KOPT-K1 (cell line): ENCODE results near the gene PTPRE.
"Not testable (repeated sequence)": the region's sequence is repeated elsewhere in the genome, so short reads cannot be mapped to it uniquely, and the experiment has no call there.

Experiments
- H3K27ac ChIP-seq: fragments of 200-600 bp; sonication (generic); 2 replicates; pipeline ENCODE4 v1.5.1; 2016; ENCODE audit warnings: antibody characterized with exemption, mild to moderate bottlenecking, low read depth, low read length; ENCODE audit not compliant: poor library complexity, severe bottlenecking
- H3K36me3 ChIP-seq: fragments of 200-600 bp; sonication (generic); 2 replicates; pipeline ENCODE4 v1.5.1; 2017; ENCODE audit warnings: antibody characterized with exemption, mild to moderate bottlenecking, low read length, moderate library complexity; ENCODE audit not compliant: insufficient read depth
- H3K9me3 ChIP-seq: fragments of 200-600 bp; sonication (generic); 2 replicates; pipeline ENCODE4 v1.5.1; 2017; ENCODE audit warnings: antibody characterized with exemption, low read length, mild to moderate bottlenecking; ENCODE audit not compliant: insufficient read depth, poor library complexity, severe bottlenecking

The PTPRE gene

GRCh38 chr10:128086003-128086863 lies 179.3 kb downstream of the PTPRE start:
- no peaks in the 10 kb centered on the region; the same call in 1 of the 2 replicates for H3K36me3 ChIP-seq
- no peak overlapping the region for H3K27ac ChIP-seq
- no peaks in the 10 kb centered on the region for H3K9me3 ChIP-seq

DNA sequence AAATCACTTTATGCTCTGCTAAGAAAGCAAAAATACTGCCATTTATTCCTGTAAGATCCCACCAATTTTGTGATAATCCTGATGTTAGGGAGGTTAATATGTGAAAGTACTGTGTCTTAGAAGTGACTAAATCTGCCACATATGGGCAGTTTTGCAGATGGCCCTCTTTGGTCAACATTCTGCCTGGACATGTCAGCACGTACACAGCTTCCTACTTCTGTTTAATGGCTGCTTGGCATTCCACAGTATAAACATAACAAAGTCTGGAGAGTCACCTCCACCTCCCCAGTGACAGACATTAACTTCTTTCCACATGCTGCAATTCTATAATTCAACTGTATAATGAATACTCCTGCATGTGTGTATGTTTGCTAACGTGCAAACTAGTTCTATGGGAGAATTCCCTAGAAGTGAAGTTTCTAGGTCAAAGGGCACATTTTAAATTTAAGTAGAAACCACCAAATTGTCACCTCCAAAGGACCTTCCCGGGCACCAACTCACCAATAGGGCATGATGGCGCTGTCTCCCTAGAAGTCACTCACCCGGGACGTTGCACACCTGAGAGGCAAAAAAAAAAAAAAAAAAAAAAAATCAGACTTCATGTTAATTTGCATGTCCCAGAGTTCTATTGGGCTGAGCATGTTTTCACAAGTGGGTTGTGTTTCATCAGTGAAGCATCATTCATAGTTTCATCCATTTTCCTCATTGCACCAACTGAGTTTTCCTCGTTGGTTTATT lies 180.4 kb downstream of the PTPRE start:
- H3K36me3 ChIP-seq: no peaks in the 10 kb centered on the region; the same call in 1 of the 2 replicates

DNA sequence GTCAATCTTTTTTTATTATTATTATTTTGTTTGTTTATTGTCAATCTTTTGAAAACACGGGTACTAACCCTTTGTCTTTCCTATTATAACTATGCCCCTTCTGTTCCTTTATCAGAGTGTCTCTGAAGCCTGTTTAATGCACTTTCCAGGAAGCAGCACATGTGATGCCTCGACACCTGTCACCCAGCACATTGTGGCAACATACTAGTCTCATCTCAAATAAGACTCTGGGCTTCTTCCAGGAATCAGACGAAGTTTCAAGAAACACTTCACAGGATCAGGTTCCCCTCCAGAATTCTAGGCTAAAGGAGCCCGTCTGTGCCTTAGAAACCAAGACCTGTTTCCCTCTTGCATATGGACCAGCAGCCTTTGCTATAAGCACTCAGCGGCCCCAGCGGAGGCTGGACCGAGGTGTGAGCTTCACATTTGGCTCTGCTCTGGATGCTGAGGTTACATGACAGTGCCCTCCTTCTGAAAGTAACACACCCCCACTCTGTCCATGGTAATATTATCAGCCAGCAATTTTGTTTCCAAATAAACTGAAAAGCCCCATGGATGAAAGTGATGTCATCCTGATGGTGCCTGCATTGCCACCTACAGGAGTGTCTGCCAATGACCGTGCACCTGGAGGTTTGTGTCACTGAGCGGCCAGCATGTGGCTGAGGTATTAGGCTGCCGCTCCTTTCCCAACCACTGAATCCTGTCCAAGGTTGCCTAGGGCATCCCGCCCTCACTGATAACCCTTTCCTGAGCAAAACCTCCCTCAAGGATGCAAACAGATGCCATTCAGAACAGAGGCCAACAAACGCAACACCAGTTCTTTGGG lies 181.2 kb downstream of the PTPRE start:
- H3K9me3 ChIP-seq: no peaks in the 10 kb centered on the region

More for the DNA sequence above, 180.4 kb downstream of the PTPRE start:
- Histone ChIP-seq H3K9me3 (no peaks in the 10 kb centered on the region), H3K27ac (no peak overlapping the region)

DNA sequence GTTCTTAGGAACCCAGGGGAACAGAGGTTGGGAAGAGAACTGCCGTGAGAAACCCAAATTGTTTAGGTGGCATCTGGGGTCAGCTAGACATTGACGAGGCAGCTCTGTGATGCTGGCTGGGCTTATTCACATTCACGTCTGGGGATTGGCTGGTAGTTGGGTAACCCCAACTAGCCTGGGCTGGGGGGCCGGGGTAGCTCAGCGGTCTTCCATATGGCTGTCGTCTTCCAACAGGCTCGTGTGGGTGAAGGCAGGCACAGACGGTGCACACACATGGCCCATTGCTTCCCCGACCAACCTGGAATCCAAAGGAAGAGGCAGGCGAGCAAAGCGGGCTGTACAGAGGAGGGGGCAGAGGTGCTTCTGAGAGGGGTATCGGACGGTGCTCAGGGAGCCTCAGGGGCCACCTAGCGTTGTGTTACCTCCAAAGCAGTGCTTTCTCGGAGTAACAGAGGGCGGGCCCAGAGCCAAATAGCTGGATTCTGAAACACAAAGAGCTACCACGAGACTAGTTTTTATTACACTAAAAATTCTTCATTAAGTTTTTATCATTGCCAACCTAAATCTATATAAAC lies 184.8 kb downstream of the PTPRE start:
- H3K27ac ChIP-seq: no peak overlapping the region
- peaks cover 18% of the 10 kb centered on the region for H3K36me3 ChIP-seq
- H3K9me3 ChIP-seq: no peaks in the 10 kb centered on the region

More for the DNA sequence above, 181.2 kb downstream of the PTPRE start:
- no peak overlapping the region for H3K27ac ChIP-seq
- H3K36me3 ChIP-seq: no peaks in the 10 kb centered on the region; the same call in 1 of the 2 replicates

- Histone ChIP-seq H3K27ac (no peak overlapping the region), H3K36me3 (peaks cover 25% of the 10 kb centered on the region), H3K9me3 (no peaks in the 10 kb centered on the region)
Measured at GRCh38 chr10:128092454-128092853, 185.6 kb downstream of the PTPRE start.

DNA sequence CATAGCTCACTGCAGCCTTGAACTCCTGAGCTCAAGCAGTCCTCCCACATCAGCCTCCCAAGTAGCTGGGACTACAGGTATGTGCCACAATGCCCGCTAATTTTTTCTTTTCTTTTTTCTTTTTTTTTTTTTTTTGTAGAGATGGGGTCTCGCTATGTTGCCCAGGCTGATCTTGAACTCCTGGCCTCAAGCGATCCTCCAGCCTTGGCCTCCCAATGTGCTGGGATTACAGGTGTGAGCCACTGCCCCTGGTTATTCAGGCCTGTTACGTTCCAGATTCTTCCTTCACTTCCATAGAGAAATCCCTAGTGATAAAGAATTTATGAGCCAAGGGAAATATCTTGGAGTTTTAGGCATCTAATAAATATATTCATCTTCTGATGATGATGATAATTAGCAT lies 187.7 kb downstream of the PTPRE start:
- H3K36me3 ChIP-seq: peaks cover 47% of the 10 kb centered on the region
- not testable (repeated sequence) for H3K27ac ChIP-seq, H3K9me3 ChIP-seq

DNA sequence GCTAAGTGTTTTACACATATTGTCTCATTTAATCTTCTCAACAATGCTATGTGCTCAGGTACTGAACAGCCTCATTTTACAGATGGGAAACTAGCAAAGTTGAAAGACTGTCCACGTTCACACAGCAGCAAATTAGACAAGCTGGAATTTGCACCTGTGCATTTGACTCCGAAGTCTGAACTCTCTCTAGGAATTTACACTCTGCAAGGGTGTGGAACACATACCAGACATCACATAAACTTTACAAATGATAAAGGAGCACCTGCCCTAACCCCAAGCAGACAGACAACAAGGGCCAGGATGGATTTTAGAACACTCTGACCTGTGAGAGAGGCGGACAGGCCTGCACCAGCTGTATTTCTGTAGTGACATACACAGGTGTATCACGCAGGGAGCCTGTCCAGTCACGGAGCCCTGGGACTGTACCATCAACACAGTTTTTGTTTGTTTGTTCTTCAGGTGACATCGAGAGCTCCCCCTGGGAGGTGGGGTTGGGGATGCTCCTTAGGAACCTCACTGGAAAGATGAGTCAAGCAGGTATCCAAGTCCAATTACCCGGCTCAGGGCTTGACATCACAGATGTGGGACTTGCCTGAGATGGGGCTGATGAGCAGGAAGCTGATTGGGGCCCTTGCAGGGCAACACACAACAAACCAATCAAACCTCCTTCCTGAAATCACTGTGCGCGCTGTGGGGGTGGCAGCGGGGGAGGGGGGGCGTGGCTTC lies 188.3 kb downstream of the PTPRE start:
- Histone ChIP-seq H3K36me3 (peaks cover 53% of the 10 kb centered on the region), H3K9me3 (no peaks in the 10 kb centered on the region), H3K27ac (no peak overlapping the region)

GRCh38 chr10:128095753-128096469 lies 189.0 kb downstream of the PTPRE start:
- no peaks in the 10 kb centered on the region for H3K9me3 ChIP-seq
- peaks cover 60% of the 10 kb centered on the region for H3K36me3 ChIP-seq
- H3K27ac ChIP-seq: no peak overlapping the region

- H3K9me3 ChIP-seq: no peaks in the 10 kb centered on the region
- H3K27ac ChIP-seq: no peak overlapping the region
- peaks cover 67% of the 10 kb centered on the region for H3K36me3 ChIP-seq
Measured at GRCh38 chr10:128096486-128097199, 189.7 kb downstream of the PTPRE start.

GRCh38 chr10:128097783-128098182 lies 190.9 kb downstream of the PTPRE start:
- peaks cover 79% of the 10 kb centered on the region for H3K36me3 ChIP-seq
- H3K9me3 ChIP-seq: no peaks in the 10 kb centered on the region
- H3K27ac ChIP-seq: no peak overlapping the region

DNA sequence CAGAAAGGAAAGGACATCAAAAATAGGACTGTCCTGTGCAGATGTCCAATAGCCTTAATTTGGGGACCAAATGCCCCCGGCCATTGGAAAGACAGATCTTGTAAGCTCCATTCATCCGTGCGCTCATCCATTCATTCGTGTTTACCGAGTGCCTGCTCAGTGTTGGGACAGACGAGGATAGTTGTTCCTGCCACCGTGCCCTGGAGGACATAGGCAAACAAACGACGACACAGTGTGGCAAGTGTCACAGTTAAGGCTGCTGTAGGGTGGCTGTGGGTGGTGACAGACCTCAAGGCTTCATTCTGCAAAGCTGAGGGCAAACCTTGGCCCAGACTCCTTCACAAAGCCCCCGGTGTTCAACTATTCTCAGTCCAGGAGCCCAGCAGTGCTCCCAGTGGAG lies 191.7 kb downstream of the PTPRE start:
- no peak overlapping the region for H3K27ac ChIP-seq
- H3K36me3 ChIP-seq: peaks cover 87% of the 10 kb centered on the region
- H3K9me3 ChIP-seq: no peaks in the 10 kb centered on the region

DNA sequence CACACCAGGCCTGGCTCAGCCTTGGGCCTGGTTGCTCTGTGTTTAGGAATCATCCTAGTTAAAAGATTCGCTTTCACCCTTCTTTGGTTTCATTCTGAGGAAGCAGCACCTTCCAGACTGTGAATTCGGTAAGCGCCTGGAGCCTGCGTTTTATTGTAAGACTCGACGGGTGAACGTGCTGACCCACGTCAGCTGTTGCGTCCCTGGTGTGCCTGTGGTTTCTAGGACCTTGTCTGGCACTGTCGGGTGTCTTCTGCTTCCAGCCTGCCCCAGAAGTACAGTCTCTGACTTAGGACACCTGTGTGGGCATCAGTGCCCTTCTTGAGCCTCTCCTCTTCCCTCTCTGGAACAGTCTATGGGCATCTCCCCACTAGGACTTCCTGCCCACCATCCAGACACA lies 193.0 kb downstream of the PTPRE start:
- Histone ChIP-seq H3K9me3 (no peaks in the 10 kb centered on the region), H3K27ac (no peak overlapping the region), H3K36me3 (peaks cover 100% of the 10 kb centered on the region)

GRCh38 chr10:128101901-128102300 lies 195.0 kb downstream of the PTPRE start:
- Histone ChIP-seq H3K9me3 (no peaks in the 10 kb centered on the region), H3K36me3 (peaks cover 100% of the 10 kb centered on the region), H3K27ac (no peak overlapping the region)
